Osteoblast (primary cell): ENCODE results near the gene ATRIP. TPM values are rescaled to one million over a fixed set of nuclear protein-coding genes. Genes with fewer than 3 reads are reported as not detected.

ENCODE experiments used
- DNase-seq: peaks from one replicate; pipeline ENCODE4 v3.0.0; 2011; ENCODE audit warnings: low spot score, mixed read lengths; ENCODE audit not compliant: insufficient read length; ENCODE audit errors: missing footprints
- H2AFZ ChIP-seq: 2 replicates; pipeline ENCODE4 v1.6.0; 2011; ENCODE audit warnings: mild to moderate bottlenecking, low read length
- H3K27ac ChIP-seq: 2 replicates; pipeline ENCODE4 v1.5.1; 2011; ENCODE audit warnings: mild to moderate bottlenecking, low read depth, low read length, moderate library complexity
- H3K27me3 ChIP-seq: 2 replicates; pipeline ENCODE4 v1.6.0; 2012; ENCODE audit warnings: mild to moderate bottlenecking, control low read depth, inconsistent platforms, low read length, moderate library complexity; ENCODE audit not compliant: insufficient read depth
- H3K36me3 ChIP-seq: 2 replicates; pipeline ENCODE4 v1.5.1; 2011; ENCODE audit warnings: mild to moderate bottlenecking, low read length, control low read depth, moderate library complexity; ENCODE audit not compliant: insufficient read depth
- H3K4me1 ChIP-seq: 2 replicates; pipeline ENCODE4 v1.5.1; 2011; ENCODE audit warnings: mild to moderate bottlenecking, low read length, control low read depth, moderate library complexity; ENCODE audit not compliant: insufficient read depth
- H3K4me2 ChIP-seq: 2 replicates; pipeline ENCODE4 v1.6.0; 2011; ENCODE audit warnings: mild to moderate bottlenecking, low read length; ENCODE audit not compliant: insufficient read depth
- H3K4me3 ChIP-seq: fragments of 200-600 bp; sonication (generic); 3 replicates; pipeline ENCODE4 v1.5.1; 2012; ENCODE audit warnings: mild to moderate bottlenecking, low read length, inconsistent platforms; ENCODE audit not compliant: insufficient read depth
- H3K79me2 ChIP-seq: 2 replicates; pipeline ENCODE4 v1.6.0; 2012; ENCODE audit warnings: mild to moderate bottlenecking, low read length, control low read depth, inconsistent platforms; ENCODE audit not compliant: insufficient read depth
- H3K9me3 ChIP-seq: 2 replicates; pipeline ENCODE4 v1.5.1; 2011; ENCODE audit warnings: low read depth, low read length, control low read depth
- H4K20me1 ChIP-seq: 2 replicates; pipeline ENCODE4 v1.6.0; 2012; ENCODE audit warnings: mild to moderate bottlenecking, low read length, control low read depth; ENCODE audit not compliant: insufficient read depth
- CTCF ChIP-seq: IDR thresholded peaks from 2 replicates; pipeline ENCODE4 v1.5.1; 2011; ENCODE audit warnings: mild to moderate bottlenecking, low read depth, low read length, moderate library complexity; ENCODE audit errors: extremely low read depth
- total RNA-seq: library from RNA; depleted of rRNA; stranded (reverse); fragments of >200 nt; gene quantifications from 2 replicates; pipeline ENCODE4 v1.2.3, GENCODE V29; 2012

ATRIP gene
- total RNA-seq, 1 donor = 5.1 TPM

DNA sequence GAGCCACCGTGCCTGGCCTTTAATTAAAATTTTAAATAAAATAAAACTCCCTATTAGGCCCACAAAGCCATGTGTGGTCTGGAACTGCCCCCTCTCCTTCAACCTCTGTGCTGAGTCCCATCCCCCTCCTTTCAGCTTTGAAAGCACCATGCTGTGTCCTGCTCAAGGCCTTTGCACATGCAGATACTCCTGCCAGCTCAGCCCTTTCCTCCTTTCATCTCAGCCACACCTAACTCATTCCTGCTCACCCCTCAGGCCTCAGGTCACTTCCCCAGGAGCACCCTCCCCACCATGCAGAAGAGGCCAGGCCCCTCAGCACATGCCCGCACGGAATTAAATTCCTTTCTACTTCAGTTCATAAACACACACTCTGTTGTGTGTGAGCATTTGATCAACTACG is 28.1 kb downstream of the ATRIP start:
- no peak for TF ChIP-seq CTCF
- H3K4me2 ChIP-seq = no peak overlapping the region

DNA sequence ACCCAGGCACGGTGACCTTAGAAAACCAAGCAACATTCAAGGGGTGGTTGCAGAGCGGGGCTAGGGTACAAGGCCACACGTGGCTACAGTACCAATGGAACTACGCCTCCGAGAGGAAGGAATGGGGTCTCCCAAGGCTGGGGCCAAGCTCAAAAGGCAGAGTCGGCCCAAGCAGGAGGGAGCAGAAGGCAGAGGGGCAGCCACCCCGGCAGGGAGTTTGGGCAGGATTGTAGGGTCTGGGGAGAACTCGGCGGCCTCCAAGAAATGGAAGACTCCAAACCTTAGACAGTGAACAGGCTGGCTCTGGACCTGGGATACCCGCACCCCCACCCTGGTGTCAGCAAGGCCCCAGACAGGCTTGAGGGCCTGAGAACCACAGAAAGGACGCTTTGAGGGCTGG is 28.7 kb downstream of the ATRIP start:
- H2AFZ ChIP-seq = no peak overlapping the region

More for the DNA sequence above, 28.1 kb downstream of the ATRIP start:
- H3K4me3 ChIP-seq = no peak overlapping the region
- peaks cover 6% of the 10 kb centered on the region for H3K36me3 ChIP-seq
- peaks cover 12% of the 10 kb centered on the region for H3K4me1 ChIP-seq
- H3K9me3 ChIP-seq = no peaks in the 10 kb centered on the region
- H4K20me1 ChIP-seq = peaks cover 4% of the 10 kb centered on the region
- H3K79me2 ChIP-seq = peaks cover 25% of the 10 kb centered on the region
- no peaks in the 10 kb centered on the region for H3K27me3 ChIP-seq
- no peak overlapping the region for H2AFZ ChIP-seq
- DNase-seq = peak; percentile 55
- no peak overlapping the region for H3K27ac ChIP-seq

DNA sequence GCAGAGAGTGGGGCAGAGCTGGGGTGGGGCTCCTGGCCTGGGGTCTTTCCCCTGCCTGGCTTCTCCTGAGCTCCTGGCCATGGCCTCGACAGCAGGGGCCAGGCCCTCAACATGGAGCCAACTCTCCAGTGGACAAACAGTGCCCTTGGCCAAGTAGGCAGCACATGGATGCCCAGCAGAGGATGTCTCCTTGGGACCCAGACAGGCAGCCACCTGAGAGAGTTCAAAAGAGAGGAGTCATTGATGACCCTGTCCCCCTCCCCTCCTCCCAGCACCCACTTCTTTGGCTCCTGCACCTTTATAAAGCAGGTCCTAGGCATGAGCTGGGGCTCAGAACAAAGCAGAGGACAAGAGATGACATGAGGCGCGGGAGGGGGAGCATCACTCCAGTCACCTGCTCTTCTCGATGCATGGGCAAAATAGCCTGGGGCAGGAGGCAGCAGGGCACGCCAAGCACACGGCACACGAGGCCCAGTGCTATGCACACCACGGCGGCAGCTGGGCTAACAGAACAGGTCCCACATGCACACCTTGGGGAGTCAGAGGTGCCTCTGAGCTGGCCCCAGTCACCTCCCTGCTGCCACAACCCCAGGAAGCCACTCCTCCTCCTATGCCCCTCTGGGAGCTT is 30.0 kb downstream of the ATRIP start:
- Histone ChIP-seq H3K36me3 (peaks cover 6% of the 10 kb centered on the region), H3K79me2 (peaks cover 7% of the 10 kb centered on the region), H3K27me3 (no peaks in the 10 kb centered on the region), H3K4me2 (no peak overlapping the region), H4K20me1 (no peaks in the 10 kb centered on the region), H2AFZ (no peak overlapping the region), H3K27ac (no peak overlapping the region), H3K9me3 (no peaks in the 10 kb centered on the region), H3K4me3 (no peak overlapping the region), H3K4me1 (peaks cover 11% of the 10 kb centered on the region)
- peak; percentile 45 for DNase-seq
- TF ChIP-seq CTCF = no peak

More for the DNA sequence above, 28.7 kb downstream of the ATRIP start:
- no peak for DNase-seq
- peaks cover 20% of the 10 kb centered on the region for H3K79me2 ChIP-seq
- H3K4me2 ChIP-seq = no peak overlapping the region
- H3K9me3 ChIP-seq = no peaks in the 10 kb centered on the region
- peaks cover 12% of the 10 kb centered on the region for H3K4me1 ChIP-seq
- H3K27ac ChIP-seq = no peak overlapping the region
- TF ChIP-seq CTCF = no peak
- H3K27me3 ChIP-seq = no peaks in the 10 kb centered on the region
- no peaks in the 10 kb centered on the region for H4K20me1 ChIP-seq
- no peak overlapping the region for H3K4me3 ChIP-seq
- peaks cover 6% of the 10 kb centered on the region for H3K36me3 ChIP-seq

GRCh38 chr3:48477959-48478520 is 31.5 kb downstream of the ATRIP start:
- no peak overlapping the region for H3K4me3 ChIP-seq
- no peak overlapping the region for H3K4me2 ChIP-seq
- peaks cover 5% of the 10 kb centered on the region for H3K4me1 ChIP-seq
- no peak for TF ChIP-seq CTCF
- H3K79me2 ChIP-seq = no peaks in the 10 kb centered on the region
- DNase-seq = no peak
- no peaks in the 10 kb centered on the region for H3K9me3 ChIP-seq
- H3K36me3 ChIP-seq = peaks cover 6% of the 10 kb centered on the region
- no peaks in the 10 kb centered on the region for H4K20me1 ChIP-seq
- no peaks in the 10 kb centered on the region for H3K27me3 ChIP-seq
- no peak overlapping the region for H2AFZ ChIP-seq
- no peak overlapping the region for H3K27ac ChIP-seq
